Aorta (tissue), 5 donors: ENCODE results near the gene HAUS5. TPM values are rescaled to one million over a fixed set of nuclear protein-coding genes. Genes with fewer than 3 reads are reported as not detected.
"Not testable (repeated sequence)": the region's sequence is repeated elsewhere in the genome, so short reads cannot be mapped to it uniquely, and the experiment has no call there.

ENCODE experiments used
- ATAC-seq: fragments of 200-7000 bp; cut with Tn5 transposase; one replicate; pipeline ENCODE4 v1.9.1; 2022; ENCODE audit warnings: moderate library complexity; ENCODE audit not compliant: low FRiP score
- DNase-seq, 2 donors: peaks; one replicate each; pipeline ENCODE4 v3.0.0-alpha.2; 2020
- H3K27ac ChIP-seq, 2 donors: one replicate each; pipeline ENCODE4 v1.5.1; 2013; ENCODE audit warnings: low read length in 2 of 2, mild to moderate bottlenecking in 2 of 2, moderate library complexity in 2 of 2, control low read depth in 1 of 2, inconsistent platforms in 1 of 2, low read depth in 1 of 2
- H3K27me3 ChIP-seq, 2 donors: one replicate each; pipeline ENCODE4 v1.6.1; 2013; ENCODE audit warnings: control low read depth in 1 of 2, low read length in 1 of 2, mild to moderate bottlenecking in 1 of 2, moderate library complexity in 1 of 2; ENCODE audit not compliant: insufficient read depth in 2 of 2, control insufficient read depth in 1 of 2
- H3K36me3 ChIP-seq, 2 donors: one replicate each; pipeline ENCODE4 v1.6.1; 2013; ENCODE audit warnings: control low read depth in 1 of 2, low read length in 1 of 2, mild to moderate bottlenecking in 1 of 2; ENCODE audit not compliant: insufficient read depth in 2 of 2, control insufficient read depth in 1 of 2
- H3K4me1 ChIP-seq, 2 donors: one replicate each; pipeline ENCODE4 v1.6.1; 2013; ENCODE audit warnings: low read length in 2 of 2, control low read depth in 1 of 2, mild to moderate bottlenecking in 1 of 2, moderate library complexity in 1 of 2; ENCODE audit not compliant: insufficient read depth in 2 of 2, control insufficient read depth in 1 of 2
- H3K4me3 ChIP-seq, 2 donors: one replicate each; pipeline ENCODE4 v1.5.1; 2013; ENCODE audit warnings: low read length in 2 of 2, control low read depth in 1 of 2, mild to moderate bottlenecking in 1 of 2
- H3K9me3 ChIP-seq: one replicate; pipeline ENCODE4 v1.6.1; 2013; ENCODE audit warnings: mild to moderate bottlenecking, low read length; ENCODE audit not compliant: control insufficient read depth
- WGBS, 2 donors: extraction: QIAGEN DNeasy Blood & Tissue Kit; methylation state at CpG; one replicate each; pipeline ENCODE4 v1.1.7; 2013; 5-methylcytosine and 5-hydroxymethylcytosine counted together
- intact Hi-C, 2 donors: fragments of 100-400 bp; cut with DNase I; formaldehyde crosslinking; loops; one replicate each; pipeline versions ENCODE4 v1.14.2 to v1.15.0; 2022
- polyA plus RNA-seq, 2 donors: library from polyadenylated mRNA; stranded (reverse); fragments of 200-250 nt; gene quantifications; one replicate each; pipeline ENCODE4 v1.2.3, GENCODE V29; 2013
- total RNA-seq, 2 donors: library from RNA; stranded (reverse); fragmentation: NEBNext Ultra II Directional; extraction: Animal tissue kit (Norgen Biotek cat#: 25700); gene quantifications; one replicate each; pipeline ENCODE4 v1.2.1, GENCODE V29; 2021
- donor health status: healthy with polysubstance abuse.
- donor health status: Bipolar disorder and iron deficiency.
- donor health status: DM: no; HTN: no; CAD: no.
- donor health status: DM: no; HTN: no; CAD: no.
- donor health status: DM: yes; HTN: yes; CAD: no.

The HAUS5 gene
- total and polyA plus RNA-seq, 4 donors, result 2.9 to 17.5 (median 7.9) TPM

DNA sequence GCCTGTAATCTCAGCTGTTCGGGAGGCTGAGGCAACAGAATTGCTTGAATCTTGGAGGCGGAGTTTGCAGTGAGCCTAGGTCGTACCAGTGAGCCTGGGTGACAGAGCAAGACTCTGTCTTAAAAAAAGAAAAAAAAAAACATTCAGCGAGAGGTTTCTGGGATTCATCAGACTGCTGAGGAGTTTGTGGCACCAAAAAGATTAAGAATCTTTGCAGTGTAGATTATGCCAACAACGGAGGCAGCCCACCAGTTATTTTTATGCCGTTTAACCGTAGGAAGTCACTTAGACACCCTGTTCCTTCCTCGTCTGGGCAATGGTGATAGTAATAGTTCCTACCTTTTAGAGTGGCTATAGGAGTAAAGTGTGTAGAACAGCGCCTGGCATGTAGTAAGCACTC lies 38.0 kb downstream of the HAUS5 start:
- Histone ChIP-seq H3K4me3 (no peak overlapping the region), H3K27ac (no peak overlapping the region), H3K4me1 (no peaks in the 10 kb centered on the region), H3K9me3 (no peaks in the 10 kb centered on the region), H3K36me3 (peaks cover 2 to 3% of the 10 kb centered on the region in 2 donors), H3K27me3 (no peaks in the 10 kb centered on the region)
- ATAC-seq (no peak), DNase-seq (no peak)
- intact Hi-C loops, result no loop called here
- 72 to 81% methylated on average over 9 of the region's 9 CpGs for WGBS, 2 donors

- ATAC-seq, H3K4me1 ChIP-seq, intact Hi-C loops, DNase-seq, H3K27me3 ChIP-seq, H3K27ac ChIP-seq, H3K4me3 ChIP-seq, H3K9me3 ChIP-seq: not testable (repeated sequence)
- 90 to 97% methylated on average over 6 of the region's 6 CpGs for WGBS, 2 donors
- peaks cover 2 to 12% of the 10 kb centered on the region in 2 donors for H3K36me3 ChIP-seq
These were observed 42.3 kb downstream of the HAUS5 start for GRCh38 chr19:35654828-35655227.

- intact Hi-C loops, result no loop called here
- Histone ChIP-seq H3K4me3 (no peak overlapping the region), H3K27ac (no peak overlapping the region), H3K36me3 (peaks cover 2 to 13% of the 10 kb centered on the region in 2 donors), H3K9me3 (no peaks in the 10 kb centered on the region), H3K27me3 (no peaks in the 10 kb centered on the region), H3K4me1 (no peaks in the 10 kb centered on the region)
- ATAC-seq, result no peak
- WGBS, 2 donors, result 92 to 94% methylated on average over 4 of the region's 4 CpGs
- DNase-seq, result no peak
These were observed 43.1 kb downstream of the HAUS5 start for GRCh38 chr19:35655600-35655999.

DNA sequence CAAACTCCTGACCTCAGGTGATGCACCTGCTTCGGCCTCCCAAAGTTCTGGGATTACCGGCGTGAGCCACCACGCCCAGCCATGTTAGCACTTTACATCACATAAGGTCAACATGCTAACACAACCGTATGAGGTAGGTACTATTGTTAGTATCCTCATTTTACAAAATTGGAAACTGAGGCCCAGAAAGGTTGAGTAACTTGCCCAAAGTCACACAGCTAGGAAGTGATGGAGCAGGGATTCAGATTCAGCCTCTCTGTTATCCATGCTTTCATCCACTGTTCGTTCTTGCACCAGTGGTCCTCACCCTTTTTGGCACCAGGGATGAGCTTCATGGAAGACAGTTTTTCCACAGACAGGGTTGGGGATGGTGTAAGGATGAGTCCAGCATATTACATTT lies 44.2 kb downstream of the HAUS5 start:
- ATAC-seq (no peak), DNase-seq (no peak)
- H3K27me3 ChIP-seq, result no peaks in the 10 kb centered on the region
- H3K27ac ChIP-seq, result no peak overlapping the region
- intact Hi-C loops, result no loop called here
- 93% methylated on average over 6 of the region's 6 CpGs for WGBS, 2 donors
- peaks cover 2 to 13% of the 10 kb centered on the region in 2 donors for H3K36me3 ChIP-seq
- no peaks in the 10 kb centered on the region for H3K4me1 ChIP-seq
- no peaks in the 10 kb centered on the region for H3K9me3 ChIP-seq
- no peak overlapping the region for H3K4me3 ChIP-seq

- Histone ChIP-seq H3K27me3 (no peaks in the 10 kb centered on the region), H3K36me3 (peaks cover 2 to 13% of the 10 kb centered on the region in 2 donors), H3K4me1 (no peaks in the 10 kb centered on the region), H3K27ac (no peak overlapping the region), H3K4me3 (no peak overlapping the region), H3K9me3 (no peaks in the 10 kb centered on the region)
- 90% methylated on average over 15 of the region's 15 CpGs for WGBS, 2 donors
- ATAC-seq (no peak), DNase-seq (no peak)
- intact Hi-C loops, result no loop called here
These were observed 45.6 kb downstream of the HAUS5 start for GRCh38 chr19:35657904-35658700.

- Histone ChIP-seq H3K4me1 (no peaks in the 10 kb centered on the region), H3K9me3 (no peaks in the 10 kb centered on the region), H3K4me3 (no peak overlapping the region), H3K27me3 (no peaks in the 10 kb centered on the region), H3K36me3 (peaks cover 0 to 11% of the 10 kb centered on the region in 2 donors), H3K27ac (no peak overlapping the region)
- DNase-seq, result no peak
- intact Hi-C loops, result no loop called here
- WGBS, 2 donors, result 97 to 98% methylated on average over 6 of the region's 6 CpGs
- ATAC-seq, result no peak
These were observed 49.4 kb downstream of the HAUS5 start for GRCh38 chr19:35661995-35662340.

GRCh38 chr19:35663981-35664380 lies 51.4 kb downstream of the HAUS5 start:
- intact Hi-C loops, result no loop called here
- no peaks in the 10 kb centered on the region for H3K27me3 ChIP-seq
- H3K4me1 ChIP-seq, result no peaks in the 10 kb centered on the region
- no peak overlapping the region for H3K4me3 ChIP-seq
- no peak for ATAC-seq
- WGBS, 2 donors, result 76 to 81% methylated on average over 3 of the region's 3 CpGs
- H3K27ac ChIP-seq, result no peak overlapping the region
- no peaks in the 10 kb centered on the region for H3K9me3 ChIP-seq
- peaks cover 0 to 4% of the 10 kb centered on the region in 2 donors for H3K36me3 ChIP-seq
- no peak for DNase-seq

DNA sequence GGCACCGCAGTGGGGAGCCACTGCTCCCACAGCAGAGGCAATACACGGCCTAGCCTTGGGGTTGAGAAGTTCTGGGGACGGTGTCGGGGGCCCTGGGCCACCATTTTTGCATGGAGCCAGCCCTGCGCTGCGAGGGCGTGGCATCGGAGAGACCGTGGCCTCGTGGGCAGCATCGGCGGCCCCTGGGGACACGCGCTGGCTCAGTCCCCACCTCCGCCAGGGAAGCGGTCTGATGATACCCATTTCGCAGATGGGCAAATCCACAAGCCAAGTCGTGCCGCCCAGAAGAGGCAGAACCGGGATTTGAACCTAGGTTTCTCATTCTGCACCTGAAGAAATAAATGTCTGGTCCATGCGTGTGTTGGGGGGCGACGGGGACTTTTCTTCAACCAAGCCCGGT lies 52.6 kb downstream of the HAUS5 start:
- Histone ChIP-seq H3K4me3 (no peak overlapping the region), H3K9me3 (no peaks in the 10 kb centered on the region), H3K27me3 (no peaks in the 10 kb centered on the region), H3K4me1 (no peaks in the 10 kb centered on the region), H3K36me3 (peaks cover 0 to 2% of the 10 kb centered on the region in 2 donors), H3K27ac (no peak overlapping the region)
- ATAC-seq (no peak), DNase-seq (no peak)
- WGBS, 2 donors, result 94 to 96% methylated on average over 24 of the region's 24 CpGs
- intact Hi-C loops, result no loop called here

DNA sequence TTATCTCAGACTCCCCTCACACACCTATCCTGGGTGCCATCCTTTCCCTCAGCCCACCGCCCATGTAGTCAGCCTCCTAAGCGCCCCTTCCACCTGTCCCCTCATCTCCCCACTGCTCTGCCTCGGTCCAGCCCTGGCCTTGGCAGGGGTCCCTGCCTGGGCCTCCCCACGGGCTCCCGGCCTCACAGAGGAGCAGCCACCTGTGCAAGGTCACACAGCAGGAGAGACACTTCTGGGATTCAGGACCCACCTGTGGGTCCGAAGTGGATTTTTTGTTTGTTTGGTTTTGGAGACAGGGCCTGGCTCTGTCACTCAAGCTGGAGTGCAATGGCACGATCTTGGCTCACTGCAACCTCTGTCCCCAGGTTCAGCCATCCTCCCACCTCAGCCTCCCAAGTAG lies 53.1 kb downstream of the HAUS5 start:
- DNase-seq (no peak), ATAC-seq (no peak)
- Histone ChIP-seq H3K4me3 (no peak overlapping the region), H3K27me3 (no peaks in the 10 kb centered on the region), H3K27ac (no peak overlapping the region), H3K36me3 (peaks cover 0 to 2% of the 10 kb centered on the region in 2 donors), H3K9me3 (no peaks in the 10 kb centered on the region), H3K4me1 (no peaks in the 10 kb centered on the region)
- intact Hi-C loops, result no loop called here
- 74 to 88% methylated on average over 7 of the region's 7 CpGs for WGBS, 2 donors
